Fibroblast of skin of scalp (primary cell): Measurements from ENCODE around the gene ADAMTS18.

Source experiments
- DNase-seq: peaks from one replicate; pipeline ENCODE4 v3.0.0-alpha.2; 2013

Gene ADAMTS18

GRCh38 chr16:77387815-77388209, 47.0 kb downstream of the ADAMTS18 start:
- DNase-seq = no peak

GRCh38 chr16:77386831-77387814, 47.7 kb downstream of the ADAMTS18 start:
- DNase-seq = no peak

DNA sequence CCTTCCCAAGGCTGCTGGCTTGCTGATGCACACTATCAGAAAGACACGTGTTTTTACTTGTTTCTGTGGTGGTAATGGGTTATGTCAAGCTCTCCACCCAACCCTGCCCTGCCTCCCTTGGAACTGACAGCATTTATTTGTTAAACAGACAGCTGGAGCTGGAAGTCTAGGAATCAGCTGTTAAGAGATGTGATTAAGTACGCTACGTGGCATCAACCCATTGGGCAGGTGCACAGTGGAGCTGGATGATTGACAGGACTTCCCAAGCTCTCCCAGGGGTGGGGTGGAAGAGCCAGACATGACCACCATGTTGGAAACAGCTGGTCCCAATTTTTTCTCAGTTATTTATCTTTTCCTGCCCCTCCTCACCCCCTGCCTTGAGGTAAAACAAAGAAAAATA, 49.4 kb downstream of the ADAMTS18 start:
- DNase-seq = no peak

DNA sequence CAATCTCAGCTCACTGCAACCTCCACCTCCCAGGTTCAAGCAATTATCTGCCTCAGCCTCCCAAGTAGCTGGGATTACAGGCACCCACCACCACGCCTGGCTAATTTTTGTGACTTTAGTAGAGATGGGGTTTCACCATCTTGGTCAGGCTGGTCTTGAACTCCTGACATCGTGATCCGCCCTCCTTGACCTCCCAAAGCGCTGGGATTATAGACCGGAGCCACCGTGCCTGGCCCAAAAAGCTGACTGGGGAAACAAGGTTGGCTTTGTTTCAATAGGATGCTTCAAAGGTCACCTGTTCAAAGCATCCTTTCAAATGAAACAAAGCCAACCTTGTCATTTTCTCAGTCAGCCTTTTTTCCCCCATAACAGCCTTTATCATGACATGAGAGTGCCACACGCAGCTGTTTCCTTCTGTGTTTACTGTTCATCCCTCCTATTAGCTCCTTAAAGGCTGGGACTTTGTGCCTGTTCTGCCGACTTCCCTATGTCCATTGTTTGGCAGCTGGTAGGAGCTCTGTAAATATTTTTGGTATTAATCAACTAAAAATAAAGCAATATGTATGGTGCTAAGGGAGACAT, 51.1 kb downstream of the ADAMTS18 start:
- no peak for DNase-seq

- DNase-seq = no peak
Measured at GRCh38 chr16:77376358-77376757, 58.5 kb downstream of the ADAMTS18 start.

DNA sequence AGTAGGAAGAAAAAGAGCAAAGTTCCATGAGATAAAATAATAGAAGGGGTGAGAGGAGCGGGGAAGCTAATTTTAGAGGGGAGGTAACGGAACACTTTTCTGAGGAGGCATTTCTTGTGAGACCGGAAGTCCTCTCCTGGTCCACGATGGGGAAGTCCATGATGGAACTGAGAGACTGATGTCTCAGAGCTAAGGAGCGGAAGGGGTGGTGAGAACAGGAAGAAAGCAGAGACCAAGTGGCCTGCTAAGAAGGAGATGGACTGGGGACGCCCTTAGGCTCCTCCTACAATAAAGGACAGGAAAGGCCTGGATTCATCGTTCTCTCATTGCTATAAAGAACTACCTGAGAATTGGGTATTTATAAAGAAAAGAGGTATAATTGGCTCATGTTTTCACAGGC, 59.4 kb downstream of the ADAMTS18 start:
- no peak for DNase-seq

- no peak for DNase-seq
Measured at GRCh38 chr16:77374384-77374783, 60.5 kb downstream of the ADAMTS18 start.

DNA sequence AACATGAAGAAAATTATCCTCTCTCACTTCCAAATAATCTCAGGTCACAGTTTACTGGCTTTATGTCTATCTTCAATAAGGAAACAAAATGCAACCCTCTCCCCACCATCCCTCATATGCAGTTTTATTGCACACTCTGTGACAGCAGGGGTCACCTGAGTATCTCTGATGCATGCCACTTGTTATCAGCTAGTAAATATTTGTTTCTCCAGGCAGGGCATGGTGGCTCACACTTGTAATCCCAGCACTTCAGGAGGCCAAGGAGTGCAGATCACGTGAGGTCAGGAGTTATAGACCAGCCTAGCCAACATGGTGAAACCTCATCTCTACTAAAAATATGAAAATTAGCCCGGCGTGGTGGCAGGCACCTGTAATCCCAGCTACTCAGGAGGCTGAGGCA, 61.1 kb downstream of the ADAMTS18 start:
- no peak for DNase-seq

DNA sequence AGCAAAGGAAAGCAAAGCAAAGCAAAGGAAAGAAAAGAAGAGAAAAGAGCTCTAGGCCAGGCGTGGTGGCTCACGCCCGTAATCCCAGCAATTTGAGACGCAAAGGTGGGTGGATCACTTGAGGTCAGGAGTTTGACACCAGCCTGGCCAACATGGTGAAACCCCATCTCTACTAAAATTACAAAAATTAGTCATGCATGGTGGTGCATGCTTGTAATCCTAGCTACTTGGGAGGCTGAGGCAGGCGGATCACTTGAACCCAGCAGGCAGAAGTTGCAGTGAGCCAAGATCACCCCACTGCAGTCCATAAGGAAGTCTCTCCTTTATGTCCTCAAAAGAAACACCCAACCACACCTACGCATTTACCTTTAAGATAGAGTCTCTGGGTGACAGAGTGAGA, 70.1 kb downstream of the ADAMTS18 start:
- no peak for DNase-seq

DNA sequence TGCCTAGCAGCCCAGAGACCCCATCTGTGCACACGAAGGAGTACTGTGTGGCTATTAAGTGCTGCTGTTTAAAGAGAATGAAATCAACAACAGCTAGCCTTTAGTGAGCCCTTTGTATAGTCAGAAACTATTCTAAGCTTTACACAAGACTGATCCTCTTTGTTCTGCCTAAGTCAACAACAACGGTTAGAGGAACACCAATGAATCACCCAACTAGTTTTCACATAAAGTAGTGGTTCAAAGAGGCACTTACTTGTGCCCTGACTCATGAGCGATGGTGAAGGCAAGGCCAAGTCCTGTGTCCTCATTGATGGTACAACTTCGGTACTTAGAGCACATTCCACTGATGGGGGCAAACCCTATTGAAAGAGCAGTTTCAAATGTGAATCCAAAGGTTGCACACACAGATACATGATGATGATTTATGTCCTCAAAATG, 75.8 kb downstream of the ADAMTS18 start:
- DNase-seq = peak; percentile 13

DNA sequence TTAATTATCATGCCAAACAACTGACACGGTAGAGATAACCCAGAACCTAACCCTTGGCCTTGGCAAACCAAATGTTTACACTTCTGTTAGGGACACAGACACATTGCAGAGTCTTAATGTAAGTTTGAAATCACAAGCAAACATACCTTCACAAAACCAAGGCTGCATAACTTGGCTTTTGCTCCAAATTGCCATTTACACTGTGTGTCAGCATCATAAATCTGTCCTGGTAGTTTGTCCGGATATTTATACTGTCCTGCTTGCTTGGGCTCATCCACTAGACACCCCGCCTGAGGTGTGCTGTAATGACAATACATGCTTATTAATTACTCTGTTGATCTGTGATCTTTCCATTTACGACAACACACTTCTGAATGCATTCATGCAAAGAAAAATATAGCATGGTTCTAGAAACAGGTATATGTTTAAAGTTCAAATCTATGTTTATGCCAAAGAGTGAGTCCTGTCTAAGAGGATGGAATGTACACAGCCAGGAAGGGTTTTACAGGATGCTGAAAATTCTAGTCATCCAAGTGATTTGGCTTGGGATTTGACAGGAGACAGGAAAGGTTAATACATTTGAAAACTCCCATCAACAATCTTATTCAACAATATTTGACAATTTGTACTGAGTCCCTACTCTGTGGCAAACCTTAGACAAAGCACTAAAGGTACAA, 81.1 kb downstream of the ADAMTS18 start:
- no peak for DNase-seq

- peak; percentile 11 for DNase-seq
Measured at GRCh38 chr16:77344341-77344740, 90.5 kb downstream of the ADAMTS18 start.

DNA sequence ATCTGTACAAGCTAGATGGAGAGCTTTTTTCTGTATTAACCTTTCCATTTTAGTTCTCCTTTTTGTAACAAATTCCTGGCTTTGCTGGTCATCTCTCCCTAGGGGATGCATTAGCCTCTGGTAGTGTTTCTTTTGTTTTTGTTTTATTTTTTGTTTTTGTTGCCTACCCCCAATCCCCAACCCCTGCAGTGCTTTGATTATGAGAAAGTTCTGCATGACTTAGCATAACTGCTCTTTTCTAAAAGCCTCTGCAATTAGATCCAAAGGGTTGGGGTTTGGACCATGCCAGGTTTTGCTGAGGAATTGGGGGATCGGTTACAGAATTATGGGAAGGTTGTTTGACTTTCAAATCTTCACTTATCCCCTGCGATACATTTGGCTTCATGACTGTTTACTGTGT, 98.2 kb downstream of the ADAMTS18 start:
- peak; percentile 27 for DNase-seq

DNA sequence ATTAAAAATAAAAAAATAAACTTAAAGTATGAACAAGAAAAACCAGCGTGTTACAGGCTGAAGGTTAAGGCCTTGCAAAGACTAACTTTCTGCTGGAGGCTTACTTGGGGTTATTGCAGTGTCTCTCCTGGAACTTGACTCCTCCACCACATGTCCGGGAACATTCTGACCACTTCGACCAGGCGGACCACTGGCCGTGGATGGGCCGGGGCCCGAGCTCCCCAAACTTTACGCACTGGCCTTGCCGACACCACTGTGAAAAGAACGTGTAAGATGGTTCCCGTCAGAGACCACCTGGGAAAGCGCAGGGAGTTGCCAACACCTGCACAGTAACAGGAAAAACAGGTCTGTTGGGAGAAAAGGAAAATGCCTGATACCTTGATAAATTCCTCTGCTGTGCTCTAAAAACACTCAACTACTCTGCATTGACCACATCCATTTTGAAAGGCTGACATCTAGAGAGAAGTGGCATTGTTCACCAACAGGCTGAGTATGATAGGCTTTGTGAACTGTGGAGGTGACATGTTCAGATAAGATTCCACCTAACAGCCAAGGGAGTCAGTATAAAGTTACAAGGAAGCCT, 99.1 kb downstream of the ADAMTS18 start:
- DNase-seq = no peak

GRCh38 chr16:77332792-77333191, 102.0 kb downstream of the ADAMTS18 start:
- DNase-seq = peak; percentile 66

DNA sequence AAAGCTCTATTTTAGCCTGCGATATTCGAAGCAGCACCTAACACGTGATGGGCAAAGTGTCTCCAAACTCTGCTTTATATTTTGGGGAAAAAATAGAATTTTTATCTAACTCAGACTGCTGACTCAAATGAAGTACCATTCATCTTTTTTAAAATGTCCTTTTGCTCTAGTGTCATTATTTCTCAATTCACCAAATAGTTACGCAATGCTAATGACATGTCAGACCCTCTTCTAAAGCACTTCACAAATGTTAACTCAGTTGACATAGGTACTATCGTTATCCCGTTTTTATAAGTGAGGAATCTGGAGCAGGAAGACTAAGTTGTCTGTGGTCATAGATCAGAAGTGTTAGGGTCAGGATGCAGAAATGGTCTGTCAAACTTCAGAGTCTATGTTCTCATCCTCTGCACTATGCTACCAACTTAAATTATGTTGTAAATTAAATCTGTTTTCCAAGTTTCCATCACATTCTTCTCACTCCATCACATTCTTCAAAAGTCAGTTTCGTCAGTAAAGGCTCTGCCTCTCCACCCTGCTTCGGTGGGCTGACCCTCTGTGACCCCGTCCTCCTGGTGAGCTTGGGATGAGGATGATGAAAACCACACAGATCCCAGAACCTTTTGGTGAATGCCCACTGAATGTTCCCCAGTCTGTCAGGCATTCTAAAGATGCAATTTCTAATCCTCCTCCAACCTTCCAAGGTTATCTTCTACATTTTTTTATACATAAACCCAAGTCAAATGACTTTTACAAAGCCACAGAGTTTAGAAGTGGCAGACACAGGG, 102.8 kb downstream of the ADAMTS18 start:
- DNase-seq = peak; percentile 26

GRCh38 chr16:77331043-77331442, 103.8 kb downstream of the ADAMTS18 start:
- no peak for DNase-seq

DNA sequence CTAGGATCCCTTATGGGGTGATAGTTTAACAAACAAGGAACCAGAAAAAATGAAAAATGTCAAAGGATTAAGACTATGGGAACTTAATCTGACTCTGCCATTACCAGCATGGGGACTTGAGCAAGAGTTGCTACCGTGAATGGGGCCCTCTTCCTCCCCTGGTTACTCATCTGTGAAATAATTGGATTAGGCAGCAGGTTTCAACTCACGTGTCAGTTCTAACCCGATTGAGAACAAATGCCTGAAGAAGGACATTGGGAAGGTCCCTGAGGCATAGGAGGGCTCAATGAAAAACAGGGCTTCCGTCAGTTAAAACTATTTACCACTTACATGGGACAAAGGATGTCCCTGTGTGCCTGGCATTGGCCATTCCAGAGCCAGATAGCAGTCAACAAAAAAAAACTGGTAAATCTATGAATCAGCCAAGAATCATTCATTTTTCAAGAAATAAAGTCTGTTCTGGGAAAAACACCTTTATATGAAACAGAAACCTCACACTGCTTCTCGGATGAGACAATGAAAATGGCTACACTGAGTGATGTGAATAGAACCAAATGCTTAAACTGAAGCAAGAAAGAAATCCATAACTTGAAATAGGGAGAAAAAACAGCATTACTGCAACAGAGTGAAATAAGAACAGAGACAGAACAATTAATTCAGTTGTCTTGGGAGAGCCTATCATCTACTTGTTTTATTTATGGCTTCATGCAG, 104.3 kb downstream of the ADAMTS18 start:
- no peak for DNase-seq

- DNase-seq = no peak
Measured at GRCh38 chr16:77328768-77329167, 106.1 kb downstream of the ADAMTS18 start.

DNA sequence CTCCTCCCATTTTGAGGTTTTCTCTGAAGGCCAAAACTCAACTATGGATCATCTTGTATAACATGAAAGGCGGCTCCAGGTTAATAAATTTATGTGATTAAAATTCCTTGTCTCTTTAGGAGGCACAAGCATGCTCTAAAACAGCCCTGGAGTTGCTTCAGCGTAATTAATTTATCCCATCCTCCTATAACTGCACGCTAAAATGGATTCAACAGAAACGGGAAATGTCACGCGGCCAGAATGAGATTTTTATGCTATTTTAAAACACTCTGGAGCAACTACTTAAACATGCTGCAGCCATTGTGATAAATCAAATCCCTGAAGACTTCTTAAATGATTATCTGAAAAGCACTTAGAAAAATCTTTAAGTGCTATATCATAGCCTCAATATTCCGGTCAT, 106.6 kb downstream of the ADAMTS18 start:
- DNase-seq = no peak

DNA sequence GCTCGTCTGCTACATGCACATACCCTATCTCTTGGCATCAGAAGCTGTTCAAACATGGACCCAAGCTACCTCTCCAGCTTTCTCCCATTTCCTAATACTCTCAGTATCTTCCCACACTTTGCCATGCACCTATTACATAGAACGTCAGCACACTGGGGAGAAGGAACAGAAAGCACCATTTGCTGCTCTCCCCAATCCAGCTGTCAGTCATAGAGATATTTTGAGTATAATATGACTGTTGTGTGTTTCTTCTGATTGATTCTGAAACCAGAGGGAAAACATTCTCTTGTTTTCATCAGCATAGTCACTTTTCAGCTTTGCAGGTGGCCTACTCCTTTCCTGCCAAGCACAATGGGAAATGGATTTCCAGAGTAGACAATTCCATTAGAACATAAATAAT, 107.1 kb downstream of the ADAMTS18 start:
- DNase-seq = no peak

DNA sequence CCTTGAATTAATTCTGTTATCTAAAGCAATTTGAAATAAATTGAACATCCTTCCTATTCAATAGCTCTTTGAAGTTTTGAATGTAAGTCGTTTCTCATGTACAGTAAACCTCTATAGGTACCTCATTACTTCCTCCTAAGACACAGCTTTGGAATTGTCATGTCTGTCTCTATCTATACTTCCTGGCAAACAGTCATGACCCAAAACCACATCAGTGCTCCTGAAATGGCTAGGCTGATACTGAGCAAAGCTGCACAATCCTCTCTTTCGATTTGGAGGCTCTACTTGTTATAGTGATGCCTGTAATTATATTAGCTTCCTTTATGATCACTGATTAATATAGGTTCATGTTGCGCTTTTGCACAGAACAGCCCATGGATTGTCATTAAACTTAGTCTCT, 110.1 kb downstream of the ADAMTS18 start:
- DNase-seq = no peak
